NCI-H1694 (cell line): ENCODE data around the gene INVS.
"Not testable (repeated sequence)": the region's sequence is repeated elsewhere in the genome, so short reads cannot be mapped to it uniquely, and the experiment has no call there.

ENCODE experiments used
- DNase-seq: peaks from one replicate; lab custom pipeline; 2025; lab: John Stamatoyannopoulos, UW

INVS gene

GRCh38 chr9:100083448-100084127 is 15.5 kb upstream of the INVS start:
- DNase-seq = peak; percentile 24

- no peak for DNase-seq
These were observed 15.0 kb upstream of the INVS start for GRCh38 chr9:100084128-100084453.

GRCh38 chr9:100084734-100085133 is 14.3 kb upstream of the INVS start:
- no peak for DNase-seq

- DNase-seq = no peak
These were observed 12.9 kb upstream of the INVS start for GRCh38 chr9:100086097-100086635.

- no peak for DNase-seq
These were observed 11.8 kb upstream of the INVS start for GRCh38 chr9:100087218-100087617.

GRCh38 chr9:100088202-100088601 is 10.8 kb upstream of the INVS start:
- DNase-seq = no peak

- no peak for DNase-seq
These were observed 8.2 kb upstream of the INVS start for GRCh38 chr9:100090880-100091279.

GRCh38 chr9:100091650-100092049 is 7.4 kb upstream of the INVS start:
- no peak for DNase-seq

- no peak for DNase-seq
These were observed 7.0 kb upstream of the INVS start for GRCh38 chr9:100092066-100092465.

- DNase-seq = not testable (repeated sequence)
These were observed 4.6 kb upstream of the INVS start for GRCh38 chr9:100094411-100094810.

- no peak for DNase-seq
These were observed 2.6 kb upstream of the INVS start for GRCh38 chr9:100096378-100096916.

GRCh38 chr9:100098046-100098886 is 777 bp upstream of the INVS start:
- peak; percentile 11 for DNase-seq

GRCh38 chr9:100099722-100100042 is 639 bp downstream of the INVS start:
- DNase-seq = peak; percentile 10

- DNase-seq = no peak
These were observed 1.2 kb downstream of the INVS start for GRCh38 chr9:100100146-100100667.

GRCh38 chr9:100101608-100102007 is 2.6 kb downstream of the INVS start:
- no peak for DNase-seq

- no peak for DNase-seq
These were observed 5.3 kb downstream of the INVS start for GRCh38 chr9:100104314-100104713.

GRCh38 chr9:100105861-100106260 is 6.8 kb downstream of the INVS start:
- DNase-seq = no peak

- DNase-seq = no peak
These were observed 7.6 kb downstream of the INVS start for GRCh38 chr9:100106616-100107015.

GRCh38 chr9:100108559-100108958 is 9.5 kb downstream of the INVS start:
- no peak for DNase-seq

- peak; percentile 84 for DNase-seq
These were observed 12.2 kb downstream of the INVS start for GRCh38 chr9:100111235-100111634.

- DNase-seq = no peak
These were observed 13.8 kb downstream of the INVS start for GRCh38 chr9:100112677-100113336.

- DNase-seq = no peak
These were observed 18.3 kb downstream of the INVS start for GRCh38 chr9:100117316-100117715.
